NB4 (cell line): Measurements from ENCODE around the gene KAZN.

Experiments used
- CTCF ChIP-seq: IDR thresholded peaks from one replicate; pipeline ENCODE4 v1.5.1; 2012; ENCODE audit warnings: low read depth, low read length
- MAX ChIP-seq: IDR thresholded peaks from 2 replicates; pipeline ENCODE4 v1.6.1; 2011; ENCODE audit warnings: low read depth, low read length
- MYC ChIP-seq: IDR thresholded peaks from 2 replicates; pipeline ENCODE4 v1.6.1; 2011; ENCODE audit warnings: low read depth, low read length
- POLR2A ChIP-seq: IDR thresholded peaks from 2 replicates; pipeline ENCODE4 v1.6.1; 2011; ENCODE audit warnings: mild to moderate bottlenecking; ENCODE audit not compliant: insufficient read length; ENCODE audit errors: extremely low read depth

GRCh38 chr1:14713077-14713476 lies 114.6 kb downstream of the KAZN start:
- TF ChIP-seq CTCF, result no peak
- no peak for TF ChIP-seq POLR2A
- TF ChIP-seq MYC, result no peak
- TF ChIP-seq MAX, result no peak
